B cell (primary cell): ENCODE results near the gene FOXF1. TPM values are rescaled to one million over a fixed set of nuclear protein-coding genes. Genes with fewer than 3 reads are reported as not detected.

Source experiments
- ATAC-seq: fragments of 200-7000 bp; cut with Tn5 transposase; one replicate; pipeline ENCODE4 v1.10.0; 2021; ENCODE audit warnings: low read depth, mild to moderate bottlenecking, moderate number of reproducible peaks, moderate library complexity
- CTCF ChIA-PET: fragments of 350-600 bp; sonication (Branson Sonifier 250); formaldehyde crosslinking; loops from one replicate; lab custom pipeline; 2021; ENCODE audit warnings: antibody characterized with exemption, inconsistent platforms; lab: Charles Lee
- POLR2A ChIA-PET: fragments of 350-600 bp; sonication (Branson Sonifier 250); formaldehyde crosslinking; loops from one replicate; lab custom pipeline; 2021; ENCODE audit warnings: antibody characterized with exemption; lab: Charles Lee
- DNase-seq: peaks from one replicate; pipeline ENCODE4 v3.0.0; 2013
- H2AFZ ChIP-seq: 2 replicates; pipeline ENCODE4 v1.6.1; 2012; ENCODE audit warnings: mild to moderate bottlenecking, low read depth, low read length; ENCODE audit not compliant: insufficient read depth, poor library complexity, severe bottlenecking
- H3K27ac ChIP-seq, 2 donors: 1 replicate in 1 of 2; 2 replicates in 1 of 2; pipeline ENCODE4 v1.5.1; 2012 to 2013; ENCODE audit warnings: low read length in 2 of 2, mild to moderate bottlenecking in 2 of 2, moderate library complexity in 1 of 2
- H3K27me3 ChIP-seq, 4 experiments: fragments of 200-600 bp in 1 of 4; sonication (generic) in 1 of 4; replicated peaks in 1 of 4; 1 replicate in 2 of 4; 2 replicates in 2 of 4; pipeline versions ENCODE4 v1.6.1 to v1.7.0; 2013 to 2016; ENCODE audit warnings: low read length in 3 of 4, mild to moderate bottlenecking in 2 of 4, mixed read lengths in 1 of 4, moderate library complexity in 1 of 4; ENCODE audit not compliant: insufficient read depth in 4 of 4, control insufficient read depth in 3 of 4; ENCODE audit errors: control extremely low read depth in 1 of 4
- H3K36me3 ChIP-seq, 2 experiments: replicated peaks in 1 of 2; 1 replicate in 1 of 2; 2 replicates in 1 of 2; pipeline versions ENCODE4 v1.6.1 to v1.7.1; 2013; ENCODE audit warnings: low read length in 1 of 2; ENCODE audit not compliant: insufficient read depth in 2 of 2, control insufficient read depth in 1 of 2; ENCODE audit errors: control extremely low read depth in 1 of 2, extremely low read depth in 1 of 2
- H3K4me1 ChIP-seq, 2 donors: fragments of 200-600 bp in 1 of 2; sonication (generic) in 1 of 2; 1 replicate in 1 of 2; 2 replicates in 1 of 2; pipeline versions ENCODE4 v1.5.1 to v1.6.1; 2013 to 2017; ENCODE audit warnings: low read length in 2 of 2; ENCODE audit not compliant: control insufficient read depth in 2 of 2, insufficient read depth in 2 of 2
- H3K4me2 ChIP-seq: replicated peaks from 2 replicates; pipeline ENCODE3; 2012; ENCODE audit warnings: mild to moderate bottlenecking, low read depth, low read length; ENCODE audit not compliant: poor library complexity, severe bottlenecking
- H3K4me3 ChIP-seq, 5 experiments: fragments of 200-600 bp in 1 of 5; sonication (generic) in 1 of 5; 1 replicate in 3 of 5; 2 replicates in 2 of 5; pipeline versions ENCODE4 v1.5.1 to v1.7.0; 2011 to 2016; ENCODE audit warnings: low read length in 4 of 5, mild to moderate bottlenecking in 4 of 5, low read depth in 2 of 5, control low read depth in 1 of 5, moderate library complexity in 1 of 5; ENCODE audit not compliant: insufficient read depth in 1 of 5; ENCODE audit errors: control extremely low read depth in 1 of 5, extremely low read depth in 1 of 5
- H3K79me2 ChIP-seq: fragments of 200-600 bp; sonication (generic); one replicate; pipeline ENCODE4 v1.6.0; 2016; ENCODE audit warnings: low read length; ENCODE audit not compliant: control insufficient read depth, insufficient read depth
- H3K9ac ChIP-seq: fragments of 200-600 bp; sonication (generic); 2 replicates; pipeline ENCODE4 v1.6.1; 2017; ENCODE audit warnings: mild to moderate bottlenecking, low read length, moderate library complexity
- H3K9me3 ChIP-seq, 3 donors: one replicate each; pipeline versions ENCODE4 v1.6.1 to v1.7.1; 2013; ENCODE audit warnings: low read length in 2 of 3; ENCODE audit not compliant: control insufficient read depth in 2 of 3, insufficient read depth in 1 of 3; ENCODE audit errors: control extremely low read depth in 1 of 3
- H4K20me1 ChIP-seq: 2 replicates; pipeline ENCODE4 v1.6.0; 2012; ENCODE audit warnings: mild to moderate bottlenecking, low read length; ENCODE audit not compliant: insufficient read depth, control insufficient read depth, poor library complexity, severe bottlenecking
- H3K27ac Mint-ChIP-seq: one replicate; pipeline ENCODE4 v1.8.0; 2021; ENCODE audit warnings: mixed read lengths
- H3K27me3 Mint-ChIP-seq: one replicate; pipeline ENCODE4 v1.8.0; 2021; ENCODE audit warnings: mixed read lengths
- H3K4me1 Mint-ChIP-seq: one replicate; pipeline ENCODE4 v1.8.0; 2021; ENCODE audit warnings: mixed read lengths
- H3K4me3 Mint-ChIP-seq: one replicate; pipeline ENCODE4 v1.8.0; 2021; ENCODE audit warnings: mixed read lengths
- H3K9me3 Mint-ChIP-seq: one replicate; pipeline ENCODE4 v1.8.0; 2022; ENCODE audit warnings: mixed read lengths; ENCODE audit not compliant: insufficient read depth
- EZH2 ChIP-seq: IDR thresholded peaks from 2 replicates; pipeline ENCODE4 v1.6.1; 2012; ENCODE audit warnings: borderline replicate concordance, low read depth, mild to moderate bottlenecking, moderate library complexity, low read length; ENCODE audit not compliant: insufficient read depth, poor library complexity, severe bottlenecking
- WGBS: methylation state at CpG from one replicate; pipeline ENCODE4 v1.1.5; 2013; ENCODE audit warnings: missing lambda C conversion rate; ENCODE audit not compliant: insufficient coverage; 5-methylcytosine and 5-hydroxymethylcytosine counted together
- intact Hi-C: fragments of 100-400 bp; cut with micrococcal nuclease; formaldehyde crosslinking; loops from one replicate; pipeline ENCODE4 v1.10.0; 2022
- polyA plus RNA-seq: library from polyadenylated mRNA; depleted of rRNA; stranded (reverse); fragments of >200 nt; gene quantifications from 2 replicates; pipeline ENCODE4 v1.2.3, GENCODE V29; 2012
- total RNA-seq, 2 donors: library from RNA; stranded (reverse); fragments of 120-200 nt in 1 of 2; gene quantifications; 1 replicate in 1 of 2; 2 replicates in 1 of 2; pipeline versions ENCODE4 v1.2.3 to v1.2.4, GENCODE V29; 2013 to 2022
- TF ChIP-seq, protein P1 (sequence below): fragments of 200-600 bp; IDR thresholded peaks from one replicate; pipeline ENCODE4 v1.8.0; 2022; ENCODE audit warnings: antibody characterized with exemption, mild to moderate bottlenecking

The FOXF1 gene
- total and polyA plus RNA-seq, 2 donors (not counting 1 experiment from before 2014, with no cell fraction given) = not detected

DNA sequence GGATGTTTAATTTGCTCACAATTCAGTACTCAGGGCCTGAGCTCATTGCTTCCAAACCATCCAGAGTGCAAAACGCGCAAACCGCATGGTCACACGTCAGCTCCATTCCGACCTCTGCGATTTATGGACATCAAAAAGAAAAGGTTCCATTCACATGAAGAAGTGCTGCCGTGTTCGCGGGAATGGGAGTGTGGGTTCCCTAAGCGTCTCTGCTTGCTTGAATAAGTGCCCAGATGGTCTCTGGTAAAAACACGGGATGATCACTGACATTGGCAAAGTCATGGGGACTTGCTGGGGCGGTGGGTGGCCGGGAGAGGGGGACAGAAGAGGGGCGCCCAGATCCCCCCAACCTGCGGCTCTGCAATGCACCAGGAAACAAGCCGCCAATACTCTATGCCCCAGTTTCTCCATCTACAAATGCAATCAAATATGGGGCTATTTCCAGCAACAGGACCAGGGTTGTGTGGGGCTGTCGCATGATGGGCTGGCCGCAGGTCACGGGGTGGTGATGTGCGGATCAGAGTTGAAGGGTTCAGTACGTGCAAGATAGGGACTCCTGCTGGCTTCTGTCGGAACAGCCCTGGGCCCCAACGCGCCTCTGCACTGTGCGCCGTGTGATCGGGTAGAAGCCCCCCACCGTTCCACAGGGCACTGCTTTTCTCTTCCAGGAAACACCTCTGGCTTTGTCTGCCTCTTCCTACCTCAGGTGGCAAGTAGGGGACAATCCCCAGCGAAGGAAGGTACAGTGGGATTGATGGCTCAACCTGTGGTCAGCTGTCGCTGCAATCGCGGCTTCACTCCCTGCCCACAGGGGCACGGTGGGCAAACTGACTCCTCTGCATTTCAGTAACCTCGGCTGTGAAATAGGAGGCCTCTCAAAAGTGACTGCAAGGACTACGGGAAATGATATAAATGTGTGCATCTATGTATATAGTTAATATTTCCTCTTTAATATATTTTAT, 11.2 kb downstream of the FOXF1 start:
- H3K4me3 Mint-ChIP-seq = no peak overlapping the region
- Histone ChIP-seq H3K36me3 (no peaks in the 10 kb centered on the region), H3K9me3 (peaks cover 0 to 3% (median 0%) of the 10 kb centered on the region in 3 donors), H4K20me1 (no peaks in the 10 kb centered on the region), H3K4me2 (no peak overlapping the region), H2AFZ (no peak overlapping the region), H3K79me2 (no peaks in the 10 kb centered on the region), H3K9ac (no peak overlapping the region), H3K4me1 (peaks cover 7 to 10% of the 10 kb centered on the region in 2 donors), H3K4me3 (no peak overlapping the region), H3K27ac (no peak overlapping the region), H3K27me3 (peaks cover 0 to 58% (median 25%) of the 10 kb centered on the region in 4 experiments)
- WGBS = 76% methylated on average over 28 of the region's 35 CpGs
- peaks cover 42% of the 10 kb centered on the region for H3K27me3 Mint-ChIP-seq
- ATAC-seq (no peak), DNase-seq (no peak)
- intact Hi-C loops = loop anchor here (2.0 to 5.0 kb wide), 2 partner anchors 179 to 449 kb away; no protein-coding TSS in a partner anchor
- H3K4me1 Mint-ChIP-seq = peaks cover 8% of the 10 kb centered on the region
- CTCF ChIA-PET = interaction anchor here (0.7 to 5.9 kb wide), 3 partner anchors 10 to 701 kb away, joined by 3 to 59 read pairs (median 6); no protein-coding TSS in a partner anchor
- TF ChIP-seq EZH2 = no peak
- TF ChIP-seq, protein P1, sequence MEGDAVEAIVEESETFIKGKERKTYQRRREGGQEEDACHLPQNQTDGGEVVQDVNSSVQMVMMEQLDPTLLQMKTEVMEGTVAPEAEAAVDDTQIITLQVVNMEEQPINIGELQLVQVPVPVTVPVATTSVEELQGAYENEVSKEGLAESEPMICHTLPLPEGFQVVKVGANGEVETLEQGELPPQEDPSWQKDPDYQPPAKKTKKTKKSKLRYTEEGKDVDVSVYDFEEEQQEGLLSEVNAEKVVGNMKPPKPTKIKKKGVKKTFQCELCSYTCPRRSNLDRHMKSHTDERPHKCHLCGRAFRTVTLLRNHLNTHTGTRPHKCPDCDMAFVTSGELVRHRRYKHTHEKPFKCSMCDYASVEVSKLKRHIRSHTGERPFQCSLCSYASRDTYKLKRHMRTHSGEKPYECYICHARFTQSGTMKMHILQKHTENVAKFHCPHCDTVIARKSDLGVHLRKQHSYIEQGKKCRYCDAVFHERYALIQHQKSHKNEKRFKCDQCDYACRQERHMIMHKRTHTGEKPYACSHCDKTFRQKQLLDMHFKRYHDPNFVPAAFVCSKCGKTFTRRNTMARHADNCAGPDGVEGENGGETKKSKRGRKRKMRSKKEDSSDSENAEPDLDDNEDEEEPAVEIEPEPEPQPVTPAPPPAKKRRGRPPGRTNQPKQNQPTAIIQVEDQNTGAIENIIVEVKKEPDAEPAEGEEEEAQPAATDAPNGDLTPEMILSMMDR = no peak
- no peak overlapping the region for H3K27ac Mint-ChIP-seq
- POLR2A ChIA-PET = no interaction called here
- H3K9me3 Mint-ChIP-seq = no peaks in the 10 kb centered on the region

DNA sequence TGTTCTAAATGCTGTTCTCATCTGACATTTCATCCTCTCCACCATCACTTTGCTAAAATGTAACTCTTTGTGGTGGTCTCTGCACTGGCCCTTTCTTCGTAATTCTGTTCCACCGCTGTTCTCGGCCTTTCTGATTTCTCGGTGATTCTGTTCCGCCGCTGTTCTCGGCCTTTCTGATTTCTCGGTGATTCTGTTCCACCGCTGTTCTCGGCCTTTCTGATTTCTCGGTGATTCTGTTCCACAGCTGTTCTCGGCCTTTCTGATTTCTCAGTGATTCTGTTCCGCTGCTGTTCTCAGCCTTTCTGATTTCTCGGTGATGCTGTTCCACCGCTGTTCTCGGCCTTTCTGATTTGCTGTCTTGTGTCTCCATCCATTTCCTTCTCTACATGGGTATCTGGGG, 12.3 kb downstream of the FOXF1 start:
- no peak overlapping the region for H3K4me3 ChIP-seq
- peaks cover 7 to 10% of the 10 kb centered on the region in 2 donors for H3K4me1 ChIP-seq
- Mint-ChIP-seq H3K4me3 (no peak overlapping the region), H3K4me1 (peaks cover 8% of the 10 kb centered on the region), H3K27me3 (peaks cover 33% of the 10 kb centered on the region), H3K9me3 (no peaks in the 10 kb centered on the region), H3K27ac (no peak overlapping the region)
- H4K20me1 ChIP-seq = no peaks in the 10 kb centered on the region
- H3K79me2 ChIP-seq = no peaks in the 10 kb centered on the region
- WGBS = 86% methylated on average over 13 of the region's 16 CpGs
- no peak overlapping the region for H3K9ac ChIP-seq
- H3K27me3 ChIP-seq = peaks cover 0 to 46% (median 19%) of the 10 kb centered on the region in 4 experiments
- CTCF ChIA-PET = no interaction called here
- intact Hi-C loops = loop anchor here (5.0 kb wide), 1 partner anchor 180 kb away; no protein-coding TSS in a partner anchor
- no peaks in the 10 kb centered on the region for H3K36me3 ChIP-seq
- no peak overlapping the region for H3K27ac ChIP-seq
- DNase-seq (no peak), ATAC-seq (no peak)
- H3K9me3 ChIP-seq = peaks cover 0 to 3% (median 0%) of the 10 kb centered on the region in 3 donors
- H2AFZ ChIP-seq = no peak overlapping the region
- no peak overlapping the region for H3K4me2 ChIP-seq
- POLR2A ChIA-PET = no interaction called here
- TF ChIP-seq, protein P1 = no peak
- no peak for TF ChIP-seq EZH2
